ENCODE results near the gene CDK15.
A peak's percentile ranks its signal among the peaks of the same experiment; 100 is the strongest.

The CDK15 gene

GRCh38 chr2:201915446-201915845, 109.1 kb downstream of the CDK15 start:
- peak; percentile 52 for DNase-seq

DNA sequence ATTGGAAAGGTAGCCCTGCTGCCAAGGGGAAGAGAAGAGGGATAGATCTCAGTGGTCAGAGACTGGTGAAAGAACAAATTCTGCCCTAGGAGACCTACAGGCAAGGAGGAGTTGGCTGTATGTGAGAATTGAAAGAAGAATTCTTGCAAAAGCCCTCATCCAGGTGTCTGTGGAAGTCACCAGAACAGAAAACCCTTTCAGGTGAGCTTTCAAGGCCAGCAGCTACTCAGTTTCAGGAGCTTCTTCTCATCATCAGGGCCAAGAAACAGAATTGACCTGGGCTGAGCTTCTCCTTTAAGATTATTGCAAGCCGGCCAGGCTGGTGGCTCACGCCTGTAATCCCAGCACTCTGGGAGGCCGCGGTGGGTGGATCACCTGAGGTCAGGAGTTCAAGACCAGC, 110.2 kb downstream of the CDK15 start:
- no peak for DNase-seq

GRCh38 chr2:201918616-201919307, 112.4 kb downstream of the CDK15 start:
- DNase-seq, result no peak

- no peak for DNase-seq
These were observed 112.9 kb downstream of the CDK15 start for GRCh38 chr2:201919308-201919634.

- no peak for DNase-seq
These were observed 117.3 kb downstream of the CDK15 start for GRCh38 chr2:201923436-201924328.

GRCh38 chr2:201924453-201924852, 118.1 kb downstream of the CDK15 start:
- no peak for DNase-seq

- no peak for DNase-seq
These were observed 118.7 kb downstream of the CDK15 start for GRCh38 chr2:201925056-201925455.

- DNase-seq, result no peak
These were observed 119.7 kb downstream of the CDK15 start for GRCh38 chr2:201926067-201926466.

- DNase-seq, result no peak
These were observed 122.0 kb downstream of the CDK15 start for GRCh38 chr2:201928363-201928762.

- DNase-seq, result no peak
These were observed 123.1 kb downstream of the CDK15 start for GRCh38 chr2:201929281-201930026.

GRCh38 chr2:201930043-201930442, 123.7 kb downstream of the CDK15 start:
- DNase-seq, result no peak

- DNase-seq, result no peak
These were observed 124.5 kb downstream of the CDK15 start for GRCh38 chr2:201930831-201931230.

- DNase-seq, result no peak
These were observed 125.1 kb downstream of the CDK15 start for GRCh38 chr2:201931475-201931874.

- DNase-seq, result no peak
These were observed 125.6 kb downstream of the CDK15 start for GRCh38 chr2:201931951-201932350.

GRCh38 chr2:201932511-201932910, 126.2 kb downstream of the CDK15 start:
- DNase-seq, result no peak

DNA sequence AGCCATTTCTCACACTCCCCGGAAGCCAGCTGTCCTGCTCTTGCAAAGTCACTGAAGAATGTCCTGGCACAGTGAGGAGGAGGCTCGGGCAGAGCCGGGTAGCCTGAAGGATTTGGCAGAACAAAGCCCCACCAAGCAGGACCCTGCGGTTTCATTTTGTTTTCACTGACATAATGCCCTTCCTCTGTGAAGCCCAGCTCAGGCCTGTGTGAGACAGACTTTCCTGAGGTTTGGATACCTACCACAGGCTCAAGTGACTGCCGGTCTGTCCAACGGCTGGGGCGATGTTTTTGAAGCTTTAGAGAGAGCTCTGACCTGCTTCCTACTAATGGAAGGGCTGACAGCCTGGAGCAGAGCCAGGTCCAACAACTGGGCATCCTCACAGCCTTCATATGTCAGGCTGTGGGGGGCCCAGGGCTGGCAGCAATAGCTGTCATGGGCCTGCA, 127.5 kb downstream of the CDK15 start:
- no peak for DNase-seq

GRCh38 chr2:201936817-201937216, 130.5 kb downstream of the CDK15 start:
- no peak for DNase-seq

- DNase-seq, result no peak
These were observed 131.0 kb downstream of the CDK15 start for GRCh38 chr2:201937343-201937742.

GRCh38 chr2:201938156-201938775, 131.9 kb downstream of the CDK15 start:
- no peak for DNase-seq

GRCh38 chr2:201938781-201939180, 132.4 kb downstream of the CDK15 start:
- no peak for DNase-seq

- no peak for DNase-seq
These were observed 133.2 kb downstream of the CDK15 start for GRCh38 chr2:201939453-201939941.

- DNase-seq, result peak; percentile 20
These were observed 136.2 kb downstream of the CDK15 start for GRCh38 chr2:201942531-201942930.
